ENCODE measurements around the gene PTPRG. TPM values are rescaled to one million over a fixed set of nuclear protein-coding genes. Genes with fewer than 3 reads are reported as not detected.

PTPRG gene
- total RNA-seq, 1 experiment from 2014 or later: 0.74 TPM

- no peak for ATAC-seq
- TF ChIP-seq REST (IDR thresholded peaks at IDR 0.05; ENCODE audit: insufficient read depth in 1 of 2, low read depth in 2 of 2, low read length in 1 of 2) (no peak), CTCF (IDR thresholded peaks at IDR 0.05) (no peak), SIN3A (IDR thresholded peaks at IDR 0.05; ENCODE audit: borderline replicate concordance, insufficient read depth, low read depth, low read length) (no peak), TCF7L2 (IDR thresholded peaks at IDR 0.05; ENCODE audit: low read depth, low read length) (no peak), POLR2AphosphoS5 (IDR thresholded peaks at IDR 0.05; ENCODE audit: low read depth, low read length) (no peak)
Measured at GRCh38 chr3:62068337-62068736, 507.0 kb downstream of the PTPRG start.

DNA sequence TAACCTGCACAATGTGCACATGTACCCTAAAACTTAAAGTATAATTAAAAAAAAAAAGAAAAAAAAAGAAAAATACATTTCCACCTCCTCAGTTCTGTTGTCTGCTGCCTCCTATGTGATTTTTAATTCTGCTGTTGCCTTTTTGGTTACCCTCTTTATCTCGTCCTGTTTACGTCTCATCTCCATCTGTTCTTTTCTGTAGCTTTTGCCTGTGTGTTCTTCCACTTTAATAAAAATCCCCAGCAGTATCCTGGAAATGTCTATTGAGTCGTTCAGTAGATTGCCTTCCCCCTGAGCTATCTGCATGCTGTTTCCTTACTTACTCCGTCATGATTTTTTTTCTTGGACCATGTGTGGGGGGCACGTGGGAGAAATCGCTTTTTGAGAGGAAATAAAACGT is 509.5 kb downstream of the PTPRG start:
- ChIA-PET CTCF (no interaction called here), POLR2A (no interaction called here)
- no peaks in the 10 kb centered on the region for H3K4me1 ChIP-seq (ENCODE audit: control insufficient read depth, insufficient read depth, low read length)
- no peaks in the 10 kb centered on the region for H3K27me3 ChIP-seq (ENCODE audit: control insufficient read depth, insufficient read depth, low read length)
- H3K4me3 ChIP-seq (ENCODE audit: low read depth in 2 of 2, low read length in 2 of 2): no peak overlapping the region
- no peaks in the 10 kb centered on the region for H3K9me3 ChIP-seq (ENCODE audit: control insufficient read depth, insufficient read depth, low read depth, low read length)
- DNase-seq (ENCODE audit: low read depth, low spot score) (no peak), ATAC-seq (no peak)
- H3K36me3 ChIP-seq (ENCODE audit: control insufficient read depth, insufficient read depth, low read length): no peaks in the 10 kb centered on the region
- TF ChIP-seq POLR2AphosphoS5 (IDR thresholded peaks at IDR 0.05; ENCODE audit: low read depth, low read length) (no peak), REST (IDR thresholded peaks at IDR 0.05; ENCODE audit: insufficient read depth in 1 of 2, low read depth in 2 of 2, low read length in 1 of 2) (no peak), SIN3A (IDR thresholded peaks at IDR 0.05; ENCODE audit: borderline replicate concordance, insufficient read depth, low read depth, low read length) (no peak), TCF7L2 (IDR thresholded peaks at IDR 0.05; ENCODE audit: low read depth, low read length) (no peak)
- intact Hi-C loops (cut with micrococcal nuclease; ENCODE audit: unreplicated experiment) (no loop called here), in situ Hi-C loops (cut with HindIII; ENCODE audit: low pct_unique_long_range_greater_than_20kb, low sequenced_read_pairs) (no loop called here)
- no peak overlapping the region for H3K27ac ChIP-seq (ENCODE audit: low read length)
- BruUV-seq (replicated peaks): no TSS peak

More at GRCh38 chr3:62068337-62068736, 507.0 kb downstream of the PTPRG start:
- ChIA-PET CTCF (no interaction called here), POLR2A (no interaction called here)
- H3K4me3 ChIP-seq (ENCODE audit: low read depth in 2 of 2, low read length in 2 of 2): no peak overlapping the region
- DNase-seq (ENCODE audit: low read depth, low spot score): no peak
- H3K27me3 ChIP-seq (ENCODE audit: control insufficient read depth, insufficient read depth, low read length): no peaks in the 10 kb centered on the region
- BruUV-seq (replicated peaks): no TSS peak
- intact Hi-C loops (cut with micrococcal nuclease; ENCODE audit: unreplicated experiment) (no loop called here), in situ Hi-C loops (cut with HindIII; ENCODE audit: low pct_unique_long_range_greater_than_20kb, low sequenced_read_pairs) (no loop called here)
- no peaks in the 10 kb centered on the region for H3K9me3 ChIP-seq (ENCODE audit: control insufficient read depth, insufficient read depth, low read depth, low read length)
- no peak overlapping the region for H3K27ac ChIP-seq (ENCODE audit: low read length)
- no peaks in the 10 kb centered on the region for H3K4me1 ChIP-seq (ENCODE audit: control insufficient read depth, insufficient read depth, low read length)
- no peaks in the 10 kb centered on the region for H3K36me3 ChIP-seq (ENCODE audit: control insufficient read depth, insufficient read depth, low read length)

All from Panc1 (cell line).